NT2/D1 (cell line): ENCODE data around the gene C3orf62.

Experiments used
- YY1 ChIP-seq: IDR thresholded peaks from 2 replicates; pipeline ENCODE4 v1.6.1; 2011; ENCODE audit not compliant: insufficient read length, insufficient read depth
- ZNF274 ChIP-seq: IDR thresholded peaks from 2 replicates; pipeline ENCODE4 v1.6.1; 2011; ENCODE audit warnings: mild to moderate bottlenecking, low read depth, low read length

GRCh38 chr3:49271047-49271446 lies 6.0 kb downstream of the C3orf62 start:
- no peak for TF ChIP-seq ZNF274
- no peak for TF ChIP-seq YY1
